Limb (tissue), 2 donors: ENCODE data around the gene MEI1.

Experiments used
- DNase-seq, 2 donors: peaks; one replicate each; pipeline ENCODE4 v3.0.0-alpha.2; 2016; ENCODE audit errors: extremely low spot score in 2 of 2

MEI1 gene

DNA sequence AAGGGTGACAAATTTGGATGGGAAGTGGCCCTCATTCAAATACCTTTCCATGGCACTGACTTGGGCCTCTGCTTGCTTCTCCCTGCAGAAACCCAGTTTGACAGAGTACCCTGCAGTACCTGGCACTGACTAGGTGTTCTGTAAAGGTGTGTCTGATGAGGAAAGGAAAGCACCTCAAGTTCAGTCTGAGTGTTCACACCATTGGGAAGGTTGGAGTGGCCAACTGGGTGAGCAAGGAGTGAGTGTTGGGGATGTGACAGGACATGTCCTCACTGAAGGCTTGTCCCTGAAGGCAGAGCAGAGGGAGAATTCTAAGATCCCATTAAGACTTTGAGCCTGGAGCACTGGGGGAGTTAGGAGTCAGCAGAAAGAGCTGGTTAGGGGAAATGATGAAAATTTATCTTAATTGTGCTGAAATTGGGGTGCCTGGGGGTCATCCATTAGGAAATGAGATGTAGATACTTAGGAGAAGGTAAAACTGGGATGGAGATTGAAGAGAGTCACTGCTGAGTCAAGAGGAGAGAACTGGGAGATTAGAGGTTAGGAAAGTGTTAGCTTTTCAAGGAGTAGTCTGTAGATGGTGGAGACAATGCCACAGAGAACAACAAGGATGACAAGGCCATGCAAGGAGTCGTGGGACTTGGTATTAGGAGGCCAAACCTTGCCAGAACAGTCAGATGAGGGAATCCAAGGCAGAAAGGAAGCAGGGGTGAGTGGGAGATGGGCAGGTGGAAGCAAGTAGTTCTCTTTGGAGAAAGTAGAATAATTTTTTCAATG lies 139.7 kb downstream of the MEI1 start:
- DNase-seq, result no peak

DNA sequence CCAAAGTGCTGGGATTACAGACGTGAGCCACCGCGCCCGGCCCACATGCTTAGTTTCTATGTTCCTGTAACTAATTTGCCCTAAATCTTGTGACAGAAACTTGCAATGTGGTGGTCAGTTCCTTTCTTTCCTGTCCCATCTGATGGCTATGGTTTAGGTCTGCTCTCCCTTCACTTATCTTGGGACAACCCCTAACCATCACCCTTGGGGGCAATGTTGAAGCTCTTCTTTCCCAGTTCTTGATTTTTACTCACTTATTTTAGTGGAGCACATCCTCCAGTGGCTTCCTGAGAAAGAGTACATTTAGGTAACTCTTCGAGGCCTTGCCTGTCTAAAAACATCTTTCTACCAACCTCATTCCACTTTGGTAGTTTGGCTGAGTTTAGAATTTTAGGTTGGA lies 140.9 kb downstream of the MEI1 start:
- DNase-seq, result no peak

DNA sequence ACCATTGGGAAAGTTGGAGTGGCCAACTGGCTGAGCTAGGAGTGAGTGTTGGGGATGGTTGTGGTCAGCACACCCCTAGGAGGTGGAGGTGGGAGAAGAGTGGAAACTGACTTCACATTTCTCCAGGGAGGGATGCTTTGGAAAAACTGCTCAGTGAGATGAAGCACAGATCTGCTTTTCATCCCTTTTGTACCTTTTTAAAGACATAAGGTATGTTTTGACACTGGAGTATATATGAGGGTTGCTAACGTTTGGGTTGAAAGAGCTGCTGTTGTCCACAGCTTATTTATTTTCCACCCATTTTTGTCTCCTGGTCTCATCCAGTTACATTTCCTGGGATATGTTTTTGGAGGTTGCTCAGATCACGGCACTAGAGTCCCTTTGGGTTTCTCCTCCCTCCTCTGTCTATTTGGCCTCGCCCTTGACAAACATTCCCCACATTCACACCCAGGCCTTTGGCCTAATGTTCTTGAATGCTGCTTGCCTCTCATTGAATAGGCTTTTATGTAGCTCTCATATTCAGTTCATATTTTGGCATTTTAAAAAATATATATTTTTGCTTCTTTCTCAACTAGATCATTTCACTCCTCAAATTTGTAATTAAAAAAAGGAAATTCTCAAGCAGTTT lies 141.9 kb downstream of the MEI1 start:
- no peak for DNase-seq

DNA sequence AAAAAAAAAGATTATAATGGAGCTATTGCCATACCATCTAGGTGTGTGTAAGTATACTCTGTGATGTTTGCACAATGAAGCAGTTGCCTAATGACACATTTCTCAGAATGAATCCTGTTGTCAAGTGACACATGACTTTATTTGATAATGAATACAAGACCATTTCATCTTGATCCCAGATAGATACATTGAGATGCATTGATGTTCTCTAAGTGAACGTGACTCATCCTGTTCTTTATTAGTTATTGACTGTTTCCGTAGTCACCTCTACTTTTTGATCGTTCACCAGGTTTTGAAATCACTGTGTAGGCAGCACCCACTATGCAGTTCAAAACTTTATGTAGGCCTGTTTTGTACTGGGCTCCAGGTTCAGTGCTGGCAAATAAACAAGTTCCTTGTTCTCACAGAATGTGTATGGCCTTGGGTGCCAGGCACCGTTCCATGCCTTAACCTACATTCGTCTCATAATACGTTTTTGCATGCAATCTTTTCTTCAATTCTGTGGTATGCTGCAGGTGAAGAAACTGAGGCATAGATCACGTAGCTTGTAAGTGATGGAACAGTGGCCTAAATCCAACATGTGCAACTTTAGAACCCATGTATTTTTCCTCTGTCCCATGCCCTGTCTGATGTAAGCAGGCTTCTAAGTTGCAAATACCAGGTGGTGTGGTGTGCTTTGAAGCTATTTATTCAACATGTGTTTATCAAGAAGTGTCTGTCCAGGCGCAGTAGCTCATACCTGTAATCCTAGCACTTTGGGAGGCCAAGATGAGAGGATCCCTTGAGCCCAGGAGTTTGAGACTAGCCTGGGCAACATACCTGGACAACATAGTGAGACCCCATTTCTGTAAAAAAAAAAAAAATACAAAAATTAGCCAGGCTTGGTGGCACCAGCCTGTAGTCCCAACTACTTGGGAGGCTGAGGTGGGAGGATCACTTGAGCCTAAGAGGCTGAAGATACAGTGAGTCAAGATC lies 144.0 kb downstream of the MEI1 start:
- no peak for DNase-seq

DNA sequence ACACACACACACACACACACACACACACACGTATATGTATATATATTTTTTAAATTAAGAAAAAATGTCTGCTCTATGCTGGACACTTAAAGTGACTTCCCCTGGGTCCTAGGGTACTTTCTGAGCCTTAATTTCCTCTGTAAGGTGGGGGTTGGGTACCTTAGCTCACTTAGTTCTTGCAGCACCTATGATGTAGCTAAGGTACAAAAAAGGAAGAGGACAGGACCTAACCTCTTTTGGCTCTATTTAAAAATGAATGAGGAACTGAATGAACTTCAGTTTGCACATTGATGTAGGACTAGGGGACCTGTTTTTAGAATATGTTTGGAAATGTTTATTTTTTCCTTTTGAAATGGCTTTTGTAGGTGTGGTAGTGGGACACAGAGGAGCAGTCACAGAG lies 144.7 kb downstream of the MEI1 start:
- no peak for DNase-seq

DNA sequence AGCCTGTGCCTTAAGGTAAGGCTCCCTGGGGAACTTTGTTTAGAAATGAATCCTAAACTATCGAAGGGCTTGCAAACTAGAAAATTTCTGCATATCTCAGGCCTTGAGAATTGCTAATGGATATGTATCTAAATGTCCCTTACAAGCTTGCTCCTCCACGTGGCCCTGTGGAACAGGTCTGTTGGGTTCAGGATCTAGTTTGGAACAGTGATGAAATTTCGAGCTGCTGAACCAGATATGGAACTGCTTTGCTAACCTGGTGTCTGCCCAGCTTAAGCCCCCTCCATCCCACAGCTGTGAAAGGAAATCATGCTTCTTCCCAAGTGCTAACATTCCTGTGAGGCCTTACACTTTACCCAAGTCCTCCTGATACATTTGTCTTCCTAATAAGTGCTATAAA lies 145.2 kb downstream of the MEI1 start:
- no peak for DNase-seq

DNA sequence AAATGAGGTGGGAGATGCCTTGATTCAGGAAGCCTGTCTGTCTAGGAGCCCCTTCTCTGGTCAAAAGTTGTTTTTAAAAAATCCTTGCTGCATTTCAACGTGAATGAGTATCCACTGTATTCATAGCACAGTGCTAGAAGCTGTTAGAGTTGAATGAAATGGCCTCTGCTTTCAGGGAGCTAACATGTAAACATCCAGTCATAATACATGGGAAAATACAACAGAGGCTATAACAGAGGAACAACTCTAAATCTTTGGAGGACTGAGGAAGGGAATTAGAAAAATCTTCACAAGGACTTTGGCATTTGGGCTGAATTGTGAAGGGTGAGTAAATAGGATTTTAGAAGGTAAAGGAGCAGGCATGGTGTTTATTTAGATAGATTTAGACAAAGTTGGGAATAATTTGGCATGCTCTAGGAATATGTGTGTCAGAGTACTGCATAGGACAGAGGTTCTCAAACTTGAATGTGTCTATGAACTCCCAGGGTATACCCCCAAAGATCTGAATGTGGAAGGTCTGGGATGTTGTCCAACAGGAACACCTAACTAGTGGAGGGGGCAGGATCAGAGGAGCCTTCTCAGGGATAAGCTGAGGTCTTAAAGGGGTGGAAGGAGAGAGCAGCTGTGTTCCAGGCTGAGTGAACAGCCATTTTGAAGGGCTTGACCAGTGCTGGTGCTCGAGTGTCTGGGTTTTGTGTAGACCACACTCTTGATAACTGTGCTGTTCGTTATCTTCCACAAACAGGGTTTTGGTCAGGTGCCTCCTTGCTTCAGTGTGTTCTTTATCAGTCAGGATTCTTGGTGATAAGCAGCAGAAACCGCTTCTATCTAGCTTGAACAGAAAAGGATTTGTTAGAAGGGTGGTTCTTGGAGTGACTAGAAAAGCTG lies 146.3 kb downstream of the MEI1 start:
- no peak for DNase-seq

DNA sequence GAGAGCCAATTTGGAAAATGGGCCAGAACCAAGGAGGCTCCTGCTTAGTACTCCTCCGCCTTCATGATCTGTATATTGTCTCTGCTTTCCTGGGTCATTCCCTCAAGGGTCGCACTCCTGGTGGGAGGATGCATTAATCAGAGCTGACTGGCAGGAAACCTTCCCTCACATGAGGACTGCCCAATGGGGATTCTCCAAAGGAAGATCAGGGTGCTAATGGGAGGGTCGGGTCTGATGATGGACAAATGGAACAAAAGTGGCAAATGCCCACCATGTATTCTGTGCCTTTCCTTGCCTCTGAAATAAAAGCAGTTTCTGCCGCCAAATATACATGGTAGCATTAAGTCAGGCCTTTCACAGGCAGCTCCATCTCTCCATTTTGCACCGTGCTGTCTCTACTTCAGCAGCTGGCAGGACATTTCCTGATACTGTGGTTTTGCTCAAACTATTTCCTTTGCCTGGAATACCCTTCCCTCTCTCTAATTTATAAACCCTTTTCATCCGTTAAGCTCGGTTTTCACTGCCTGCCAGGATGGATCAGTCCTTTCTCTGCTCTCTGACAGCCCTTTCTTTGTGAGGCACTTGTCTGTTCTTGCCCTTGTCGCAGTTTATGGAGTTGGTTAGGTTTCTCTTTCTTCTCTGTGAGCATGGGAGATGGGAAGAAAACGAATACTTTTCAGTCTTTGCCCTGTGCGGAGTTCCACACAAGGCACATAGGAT lies 147.1 kb downstream of the MEI1 start:
- no peak for DNase-seq

DNA sequence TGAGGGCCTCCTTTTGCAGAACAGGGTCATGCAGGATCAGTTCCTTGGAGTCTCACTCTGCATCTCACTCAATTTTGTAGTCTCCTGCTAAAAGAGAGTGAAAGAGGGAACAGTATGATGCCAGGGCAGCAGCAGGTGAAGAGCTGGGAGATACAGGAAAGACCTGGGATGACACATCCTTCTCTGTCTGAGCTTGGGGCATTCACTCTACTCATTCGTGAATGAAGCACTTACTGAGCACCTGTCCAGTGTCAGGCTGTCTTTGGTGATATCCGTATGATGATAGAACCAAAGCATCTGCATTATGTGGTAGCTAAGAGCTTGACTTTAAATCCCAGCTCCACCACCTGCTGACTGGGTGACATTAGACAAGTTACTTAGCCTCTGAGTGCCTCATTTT lies 148.0 kb downstream of the MEI1 start:
- DNase-seq, result no peak

DNA sequence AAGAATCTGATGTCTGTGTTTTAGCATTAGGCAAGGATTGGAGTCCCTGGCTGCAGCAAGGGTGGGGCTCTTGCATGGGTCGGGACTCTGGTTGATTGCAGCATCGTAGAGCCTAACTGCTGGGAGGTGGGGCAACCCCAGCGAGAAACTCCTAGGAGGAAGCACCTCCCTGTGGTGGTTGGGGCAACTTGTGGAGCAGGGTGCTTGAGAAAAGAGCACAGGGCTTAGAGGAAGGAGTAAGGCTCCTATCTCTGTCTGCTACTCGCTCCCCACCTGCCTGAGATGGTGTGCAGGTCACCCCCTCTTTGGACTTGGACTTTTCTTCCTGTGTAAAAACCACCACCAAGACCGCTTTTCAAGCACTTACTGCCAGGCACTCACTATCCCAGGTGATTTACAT lies 149.2 kb downstream of the MEI1 start:
- DNase-seq, result no peak
